MM.1S (cell line): Measurements from ENCODE around the gene PACS2.

Experiments
- DNase-seq: peaks from one replicate; pipeline ENCODE4 v3.0.0-alpha.2; 2015
- H2AFZ ChIP-seq: fragments of 300-600 bp; sonication (generic); 2 replicates; pipeline ENCODE4 v1.6.0; 2016; ENCODE audit warnings: antibody characterized with exemption, low read length
- H3F3A ChIP-seq: fragments of 300-600 bp; sonication (generic); 2 replicates; pipeline ENCODE4 v1.6.1; 2016; ENCODE audit warnings: mild to moderate bottlenecking, antibody characterized with exemption, low read length, moderate library complexity, mixed read lengths; ENCODE audit not compliant: insufficient read depth
- H3K27ac ChIP-seq: fragments of 300-600 bp; sonication (generic); 2 replicates; pipeline ENCODE4 v1.5.1; 2016; ENCODE audit warnings: mild to moderate bottlenecking, low read length
- H3K27me3 ChIP-seq: fragments of 300-600 bp; sonication (generic); replicated peaks from 2 replicates; pipeline ENCODE4 v1.6.0; 2016; ENCODE audit warnings: low read length; ENCODE audit not compliant: insufficient read depth
- H3K36me3 ChIP-seq: fragments of 300-600 bp; sonication (generic); replicated peaks from 2 replicates; pipeline ENCODE4 v1.6.1; 2016; ENCODE audit warnings: mild to moderate bottlenecking, low read length, mixed read lengths; ENCODE audit not compliant: insufficient read depth
- H3K4me1 ChIP-seq: fragments of 300-600 bp; sonication (generic); 2 replicates; pipeline ENCODE4 v1.6.1; 2016; ENCODE audit warnings: low read length, mixed read lengths
- H3K4me2 ChIP-seq: fragments of 300-600 bp; sonication (generic); 2 replicates; pipeline ENCODE4 v1.6.0; 2016; ENCODE audit warnings: low read depth, low read length
- H3K4me3 ChIP-seq: fragments of 300-600 bp; sonication (generic); 2 replicates; pipeline ENCODE4 v1.5.1; 2016; ENCODE audit warnings: low read length, mixed read lengths
- H3K79me2 ChIP-seq: fragments of 300-600 bp; sonication (generic); 2 replicates; pipeline ENCODE4 v1.6.1; 2016; ENCODE audit warnings: mixed run types, low read length, mixed read lengths
- H3K9ac ChIP-seq: fragments of 300-600 bp; sonication (generic); 2 replicates; pipeline ENCODE4 v1.6.1; 2016; ENCODE audit warnings: low read length, mixed read lengths
- H3K9me2 ChIP-seq: fragments of 300-600 bp; sonication (generic); replicated peaks from 2 replicates; pipeline ENCODE4 v1.6.1; 2016; ENCODE audit warnings: mild to moderate bottlenecking, low read length, mixed read lengths; ENCODE audit not compliant: insufficient read depth
- H3K9me3 ChIP-seq: fragments of 300-600 bp; sonication (generic); replicated peaks from 2 replicates; pipeline ENCODE4 v1.6.1; 2016; ENCODE audit warnings: mild to moderate bottlenecking, low read length, mixed read lengths; ENCODE audit not compliant: insufficient read depth
- H4K20me1 ChIP-seq: fragments of 300-600 bp; sonication (generic); 2 replicates; pipeline ENCODE4 v1.6.1; 2016; ENCODE audit warnings: mild to moderate bottlenecking, low read length, moderate library complexity, mixed read lengths; ENCODE audit not compliant: insufficient read depth
- CTCF ChIP-seq: fragments of 300-600 bp; sonication (generic); IDR thresholded peaks from 2 replicates; pipeline ENCODE4 v1.5.1; 2016; ENCODE audit warnings: antibody characterized with exemption, low read length, mixed read lengths
- EZH2 ChIP-seq: fragments of 300-600 bp; sonication (generic); optimal IDR thresholded peaks from 2 replicates; pipeline ENCODE3; 2017; ENCODE audit warnings: low read depth, mild to moderate bottlenecking, antibody characterized with exemption, low read length, mixed read lengths
- EZH2phosphoT487 ChIP-seq: fragments of 300-600 bp; sonication (generic); IDR thresholded peaks from 2 replicates; pipeline ENCODE4 v1.6.1; 2018; ENCODE audit warnings: antibody characterized with exemption, low read length

The PACS2 gene

GRCh38 chr14:105303949-105304348 lies 10.6 kb upstream of the PACS2 start:
- no peak overlapping the region for H3K4me2 ChIP-seq
- H3K36me3 ChIP-seq = no peaks in the 10 kb centered on the region
- no peak overlapping the region for H2AFZ ChIP-seq
- H3K27ac ChIP-seq = no peak overlapping the region
- no peak for DNase-seq
- TF ChIP-seq EZH2phosphoT487 (no peak), EZH2 (no peak), CTCF (no peak)
- peaks cover 12% of the 10 kb centered on the region for H3K79me2 ChIP-seq
- H3K4me1 ChIP-seq = no peaks in the 10 kb centered on the region
- H4K20me1 ChIP-seq = no peaks in the 10 kb centered on the region
- H3K27me3 ChIP-seq = no peaks in the 10 kb centered on the region
- H3F3A ChIP-seq = no peaks in the 10 kb centered on the region
- no peaks in the 10 kb centered on the region for H3K9me3 ChIP-seq
- H3K9me2 ChIP-seq = no peaks in the 10 kb centered on the region
- no peak overlapping the region for H3K4me3 ChIP-seq
- no peak overlapping the region for H3K9ac ChIP-seq

DNA sequence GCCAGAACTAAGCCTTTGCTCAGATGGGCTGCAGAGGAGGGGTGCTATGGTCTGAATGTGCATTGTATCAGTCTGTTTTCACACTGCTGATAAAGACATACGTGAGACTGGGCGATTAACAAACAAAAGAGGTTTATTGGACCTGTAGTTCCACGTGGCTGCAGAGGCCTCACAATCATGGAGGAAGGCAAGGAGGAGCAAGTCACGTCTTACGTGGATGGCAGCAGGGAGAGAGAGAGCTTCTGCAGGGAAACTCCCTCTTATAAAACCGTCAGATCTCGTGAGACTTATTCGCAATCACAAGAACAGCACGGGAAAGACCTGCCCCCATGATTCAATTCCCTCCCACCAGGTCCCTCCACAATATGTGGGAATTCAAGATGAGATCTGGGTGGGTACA lies 10.0 kb upstream of the PACS2 start:
- no peaks in the 10 kb centered on the region for H3K27me3 ChIP-seq
- peaks cover 6% of the 10 kb centered on the region for H3K79me2 ChIP-seq
- H3K4me2 ChIP-seq = no peak overlapping the region
- H3K9me2 ChIP-seq = no peaks in the 10 kb centered on the region
- no peak overlapping the region for H3K27ac ChIP-seq
- no peak for TF ChIP-seq CTCF
- TF ChIP-seq EZH2phosphoT487 = no peak
- no peak for TF ChIP-seq EZH2
- H3K9ac ChIP-seq = no peak overlapping the region
- H3K9me3 ChIP-seq = no peaks in the 10 kb centered on the region
- H3F3A ChIP-seq = no peaks in the 10 kb centered on the region
- H3K4me3 ChIP-seq = no peak overlapping the region
- H4K20me1 ChIP-seq = no peaks in the 10 kb centered on the region
- H3K4me1 ChIP-seq = no peaks in the 10 kb centered on the region
- H2AFZ ChIP-seq = no peak overlapping the region
- H3K36me3 ChIP-seq = no peaks in the 10 kb centered on the region
- DNase-seq = no peak

- no peak overlapping the region for H3K27ac ChIP-seq
- no peaks in the 10 kb centered on the region for H3K4me1 ChIP-seq
- H3K4me3 ChIP-seq = no peak overlapping the region
- no peaks in the 10 kb centered on the region for H3K36me3 ChIP-seq
- no peaks in the 10 kb centered on the region for H3F3A ChIP-seq
- no peaks in the 10 kb centered on the region for H3K79me2 ChIP-seq
- no peaks in the 10 kb centered on the region for H3K9me2 ChIP-seq
- H3K9me3 ChIP-seq = no peaks in the 10 kb centered on the region
- H2AFZ ChIP-seq = no peak overlapping the region
- no peaks in the 10 kb centered on the region for H3K27me3 ChIP-seq
- no peak overlapping the region for H3K9ac ChIP-seq
- H4K20me1 ChIP-seq = no peaks in the 10 kb centered on the region
- TF ChIP-seq CTCF = no peak
- no peak for TF ChIP-seq EZH2phosphoT487
- TF ChIP-seq EZH2 = no peak
- DNase-seq = no peak
- no peak overlapping the region for H3K4me2 ChIP-seq
These were observed 9.2 kb upstream of the PACS2 start for GRCh38 chr14:105305345-105305744.
